HTERT RPE-1 (cell line): ENCODE data around the gene S100A7A.

Experiments used
- in situ Hi-C: fragments of 300-500 bp; cut with MboI; formaldehyde crosslinking; loops from 4 replicates; pipeline ENCODE4 v1.14.3; 2020; ENCODE audit warnings: low sequenced_read_pairs

S100A7A gene

GRCh38 chr1:153415850-153416570 lies at the start of gene S100A7A:
Gene S100A7A (plus strand): TSS chr1:153416520. CDS start chr1:153418083, 1,563 bp downstream.
- in situ Hi-C loops, result no loop called here

DNA sequence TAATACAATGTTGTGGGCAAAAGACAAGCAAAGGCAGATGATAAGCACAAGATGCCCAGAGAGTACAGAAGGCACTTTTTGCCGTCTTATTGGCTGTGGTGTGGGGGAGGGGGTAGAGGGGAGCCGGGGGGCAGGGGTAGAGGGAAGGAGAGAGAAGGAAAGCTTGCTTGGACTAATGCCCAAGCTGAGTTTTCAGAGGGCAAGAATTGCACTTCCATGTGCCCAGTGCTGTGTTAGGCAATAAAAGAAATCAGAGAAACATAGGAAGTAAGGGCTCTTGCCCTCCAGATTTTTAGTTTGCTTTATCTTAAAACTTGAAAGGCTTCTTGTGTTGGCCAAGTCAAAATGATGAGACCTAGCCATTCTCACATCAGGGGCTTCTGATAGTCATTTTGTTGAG lies 49.2 kb upstream of the S100A7A start:
- in situ Hi-C loops, result no loop called here

GRCh38 chr1:153368495-153368894 lies 47.8 kb upstream of the S100A7A start:
- in situ Hi-C loops, result no loop called here

GRCh38 chr1:153370146-153370545 lies 46.2 kb upstream of the S100A7A start:
- in situ Hi-C loops, result no loop called here

GRCh38 chr1:153371231-153371630 lies 45.1 kb upstream of the S100A7A start:
- in situ Hi-C loops, result no loop called here

GRCh38 chr1:153372571-153372970 lies 43.7 kb upstream of the S100A7A start:
- in situ Hi-C loops, result no loop called here

DNA sequence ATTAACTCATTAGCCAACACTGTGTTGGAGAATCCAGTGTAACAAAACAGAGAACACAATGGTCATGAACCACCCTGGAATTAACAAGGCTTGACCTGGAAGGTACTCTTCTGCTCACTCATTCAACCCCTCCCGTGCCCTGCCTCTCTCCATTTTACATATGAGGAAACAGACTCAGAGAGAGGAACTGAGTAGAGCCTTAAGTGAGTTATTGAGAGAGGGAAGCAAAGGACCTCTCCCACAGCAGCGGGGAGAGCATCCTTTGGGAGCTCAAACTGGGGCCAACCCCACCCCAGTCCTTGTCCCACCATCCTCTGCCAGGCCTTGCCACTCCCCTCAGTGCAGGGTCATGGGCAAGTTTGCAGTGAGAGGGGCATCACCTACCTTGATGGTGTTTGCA lies 42.2 kb upstream of the S100A7A start:
- in situ Hi-C loops, result no loop called here

DNA sequence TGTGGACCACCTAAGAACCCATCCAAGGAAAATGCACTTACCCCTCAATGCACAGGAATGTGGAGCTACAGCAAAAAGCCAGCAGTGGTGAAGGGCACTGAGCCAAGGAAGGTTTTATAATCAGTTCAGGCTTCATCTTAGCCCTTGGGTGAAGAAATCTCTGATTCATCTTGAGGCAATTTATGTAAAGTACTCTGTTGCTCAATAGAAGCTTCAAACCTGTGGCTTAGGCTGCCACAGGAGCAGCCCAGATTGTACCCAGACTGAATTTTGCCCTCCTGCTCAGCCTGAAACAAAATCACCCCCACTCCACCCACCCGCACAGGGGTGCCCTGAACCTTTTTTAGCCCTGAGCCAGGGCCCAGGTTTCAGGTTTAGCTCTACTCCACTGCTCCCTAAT lies 40.8 kb upstream of the S100A7A start, which contains the start of gene S100A12:
Gene S100A12 (minus strand): TSS at position 111 of the 400 bp plus-strand sequence. CDS start 1,029 bp downstream, outside the sequence.
- in situ Hi-C loops, result no loop called here

DNA sequence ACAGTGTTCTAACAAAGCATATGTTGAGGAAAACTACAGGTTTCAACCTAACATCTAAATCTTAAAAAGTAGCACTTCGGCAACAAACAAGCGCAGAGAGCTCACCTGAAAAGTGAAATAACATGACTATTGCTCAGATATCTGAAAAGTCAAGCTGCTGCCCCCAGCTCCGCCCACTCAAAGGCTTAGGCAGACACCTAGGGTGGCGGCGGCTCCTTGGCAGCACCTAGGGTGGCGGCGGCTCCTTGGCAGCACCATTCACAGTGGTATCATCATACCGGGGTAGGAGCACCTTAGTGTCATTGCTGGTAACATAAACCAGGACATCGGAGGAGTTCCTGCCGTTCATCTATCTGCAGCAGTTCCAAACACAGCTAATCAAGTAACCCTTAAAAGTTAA lies 36.7 kb upstream of the S100A7A start:
- in situ Hi-C loops, result no loop called here

- in situ Hi-C loops, result no loop called here
These were observed 35.6 kb upstream of the S100A7A start for GRCh38 chr1:153380711-153381110.

DNA sequence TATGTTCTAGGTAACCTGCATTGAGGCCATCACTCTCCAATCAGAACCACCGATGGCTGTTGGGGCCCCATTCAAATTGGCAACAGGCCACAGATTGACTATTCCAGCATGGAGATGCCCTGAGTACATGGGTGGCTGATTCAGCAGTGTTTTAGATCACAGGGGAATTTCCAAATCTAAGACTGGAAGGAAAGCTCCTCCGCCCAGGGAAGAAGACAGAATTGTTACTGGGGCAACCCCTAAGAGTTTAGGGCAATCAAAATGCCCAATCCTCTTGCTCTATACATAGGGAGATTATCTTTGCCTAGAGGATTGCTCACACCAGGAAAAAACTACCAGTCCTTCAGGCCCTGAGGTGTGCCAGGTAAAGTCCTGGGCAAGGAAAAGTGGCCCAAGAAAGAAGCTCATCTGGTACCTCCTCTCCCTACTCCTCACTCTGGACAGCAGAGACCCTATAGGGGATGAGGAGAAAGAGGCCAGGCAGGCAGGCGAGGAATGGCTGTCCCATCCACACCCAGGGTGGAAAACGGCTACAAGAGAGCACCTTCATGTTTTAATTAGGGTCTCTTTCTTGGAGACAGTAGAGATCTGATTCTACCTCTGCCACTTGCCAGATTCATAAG lies 31.3 kb upstream of the S100A7A start:
- in situ Hi-C loops, result no loop called here

- in situ Hi-C loops, result no loop called here
These were observed 29.8 kb upstream of the S100A7A start for GRCh38 chr1:153386500-153386901.

- in situ Hi-C loops, result no loop called here
These were observed 29.3 kb upstream of the S100A7A start for GRCh38 chr1:153387001-153387400.

- in situ Hi-C loops, result no loop called here
These were observed 28.5 kb upstream of the S100A7A start for GRCh38 chr1:153387785-153388184.

DNA sequence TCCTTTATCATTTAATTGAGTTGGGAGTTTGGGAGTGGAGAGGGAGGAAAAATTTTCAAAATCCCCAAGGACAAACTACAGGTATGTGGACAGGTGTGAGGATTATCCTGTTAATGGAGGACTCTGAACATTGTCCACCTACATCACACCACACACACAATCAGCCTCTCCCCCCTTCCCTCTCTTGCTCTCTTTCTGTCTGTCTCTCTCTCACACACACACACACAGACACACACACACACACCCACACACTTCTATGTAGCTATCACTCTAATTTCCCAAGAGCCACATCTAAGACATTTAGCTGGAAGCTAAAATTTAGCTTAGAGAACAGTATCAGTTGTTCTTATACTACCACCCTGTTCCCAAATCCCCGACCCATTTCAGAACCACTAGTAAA lies 26.9 kb upstream of the S100A7A start:
- in situ Hi-C loops, result no loop called here

GRCh38 chr1:153389973-153390879 lies 26.1 kb upstream of the S100A7A start:
- in situ Hi-C loops, result no loop called here

- in situ Hi-C loops, result no loop called here
These were observed 25.2 kb upstream of the S100A7A start, which contains the start of gene S100A8 for GRCh38 chr1:153390938-153391710. Gene S100A8 (minus strand): TSS chr1:153391073. CDS start chr1:153390535, 538 bp downstream.

GRCh38 chr1:153392258-153392657 lies 24.1 kb upstream of the S100A7A start:
- in situ Hi-C loops, result no loop called here

- in situ Hi-C loops, result no loop called here
These were observed 23.5 kb upstream of the S100A7A start for GRCh38 chr1:153392822-153393221.

DNA sequence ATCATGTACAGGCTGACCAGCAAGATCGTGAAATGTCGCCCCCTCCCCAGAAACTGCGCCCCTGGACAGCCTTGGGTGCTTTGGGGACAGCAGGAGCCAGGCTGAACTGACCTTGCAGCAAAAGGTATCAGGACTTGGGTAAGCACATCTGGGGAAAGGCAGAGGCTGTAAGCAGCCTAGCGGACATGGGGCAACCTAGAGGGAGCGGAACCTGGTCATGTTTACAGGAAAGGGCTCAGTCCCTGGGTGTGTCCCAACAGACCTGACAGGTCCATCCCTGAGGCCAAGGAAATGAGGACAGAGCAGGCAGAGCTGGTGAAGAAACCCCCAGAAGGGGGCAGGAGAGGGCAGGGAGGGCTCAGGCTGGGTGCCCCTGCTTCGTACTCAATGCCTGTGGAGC lies 22.4 kb upstream of the S100A7A start:
- in situ Hi-C loops, result no loop called here

DNA sequence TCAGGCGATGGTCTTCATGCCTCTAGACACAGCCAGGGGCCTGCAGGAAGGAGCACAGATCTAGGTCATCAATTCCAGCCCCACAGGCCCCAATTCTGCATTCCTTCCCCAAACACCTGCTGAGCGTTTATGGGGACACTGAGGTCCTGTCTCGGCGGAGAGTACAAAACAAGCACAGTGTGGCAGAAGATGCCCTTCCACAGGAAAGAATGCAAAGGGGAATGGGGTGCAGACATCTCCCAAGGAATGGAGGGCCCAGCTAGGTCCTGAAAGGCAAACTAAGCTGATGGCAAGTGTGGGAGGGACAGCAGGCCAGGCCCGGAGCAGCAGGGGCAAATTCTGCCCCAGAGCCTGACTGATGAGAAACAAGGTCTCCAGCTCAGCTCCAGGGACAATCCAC lies 21.9 kb upstream of the S100A7A start:
- in situ Hi-C loops, result no loop called here
